GM18858 (cell line): ENCODE results near the gene KRT3.

Experiments used
- ATAC-seq: cut with Tn5 transposase; IDR thresholded peaks from one replicate; pipeline ENCODE4 v1.9.1; 2021; ENCODE audit not compliant: unreplicated experiment

Gene KRT3

DNA sequence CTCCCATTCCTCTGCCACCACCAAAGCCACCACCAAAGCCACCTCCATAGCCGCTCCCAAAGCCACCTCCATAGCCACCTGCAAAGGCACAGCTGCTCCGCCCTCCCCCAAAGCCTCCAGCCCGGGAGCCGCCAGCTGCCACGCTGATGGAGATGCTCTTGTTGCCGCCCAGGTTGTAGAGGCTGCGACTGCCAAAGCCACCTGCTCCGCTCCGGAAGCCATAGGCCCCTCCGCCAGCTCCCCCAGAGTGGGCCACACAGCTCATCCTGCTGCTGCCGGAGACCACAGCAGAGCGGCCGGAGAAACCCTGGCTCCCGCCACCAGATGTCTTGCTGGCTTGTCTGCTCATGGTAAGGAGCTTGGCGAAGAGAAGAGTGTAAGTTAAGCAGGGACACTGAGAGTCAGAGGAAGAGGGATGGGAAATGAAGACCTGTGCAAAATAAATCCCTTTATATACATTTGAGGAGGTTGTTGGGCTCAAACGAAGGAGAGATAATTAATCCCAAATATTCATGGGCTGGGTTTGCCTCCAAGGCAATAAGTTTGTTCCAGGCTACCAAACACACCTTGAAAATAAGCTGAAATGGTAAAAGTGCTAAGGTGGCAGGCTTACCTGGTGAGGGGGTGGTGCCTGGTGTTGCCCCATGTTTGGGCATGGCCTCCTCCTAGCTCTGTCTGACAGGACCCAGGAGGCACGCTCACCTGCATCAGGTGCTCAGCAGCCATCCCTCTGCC, at the start of gene KRT3:
Gene KRT3 (minus strand): TSS at position 424 of the 735 bp plus-strand sequence. CDS start 75 bp downstream, at position 349.
- no peak for ATAC-seq

DNA sequence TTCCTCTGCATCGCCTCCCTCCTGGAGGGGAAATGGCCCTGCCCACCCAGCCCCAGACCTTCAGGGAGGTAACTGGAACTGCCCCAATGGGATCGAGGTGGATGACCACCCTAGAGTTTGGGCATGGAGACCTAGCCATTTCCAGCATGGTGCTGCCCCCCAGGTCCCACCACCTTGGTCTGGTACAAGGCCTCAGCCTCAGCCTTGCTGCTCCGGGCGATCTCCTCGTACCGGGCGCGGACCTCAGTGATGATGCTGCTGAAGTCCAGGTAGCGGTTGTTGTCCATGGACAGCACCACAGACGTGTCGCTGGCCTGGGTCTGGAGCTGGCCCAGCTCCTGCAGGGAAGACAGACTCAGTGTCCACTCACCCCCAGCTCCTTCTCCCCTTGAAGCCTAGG, 48.5 kb upstream of the KRT3 start:
- ATAC-seq = no peak

DNA sequence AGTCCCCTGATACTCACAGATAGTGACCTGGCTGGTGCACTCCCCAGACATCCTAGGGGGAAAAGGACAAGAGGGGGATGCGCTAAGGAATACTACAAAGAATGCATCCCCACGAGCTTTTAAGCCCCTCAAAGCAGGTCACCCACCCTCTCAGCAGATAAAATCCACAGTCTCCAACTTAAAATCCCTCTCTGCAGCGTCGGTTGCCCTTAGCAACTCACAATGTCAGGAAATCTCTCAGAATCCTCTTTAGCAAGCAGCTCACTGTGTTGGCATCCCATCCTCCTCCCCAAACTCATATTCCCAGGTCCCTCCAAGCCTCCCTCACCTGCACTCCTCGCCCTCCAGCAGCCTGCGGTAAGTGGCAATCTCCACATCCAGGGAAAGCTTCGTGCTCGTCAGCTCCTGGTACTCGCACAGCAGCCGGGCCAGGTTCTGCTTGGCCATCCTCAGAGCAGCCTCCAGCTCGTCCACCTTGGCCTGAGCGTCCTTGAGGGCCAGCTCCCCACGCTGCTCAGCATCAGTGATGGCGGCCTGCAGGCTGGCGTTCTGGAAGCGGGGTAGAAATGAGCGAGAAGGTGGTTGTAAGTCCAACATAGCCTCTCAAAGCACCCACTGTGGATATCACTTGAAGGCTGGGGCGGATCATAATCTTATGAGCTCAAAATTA, 43.7 kb upstream of the KRT3 start:
- no peak for ATAC-seq

DNA sequence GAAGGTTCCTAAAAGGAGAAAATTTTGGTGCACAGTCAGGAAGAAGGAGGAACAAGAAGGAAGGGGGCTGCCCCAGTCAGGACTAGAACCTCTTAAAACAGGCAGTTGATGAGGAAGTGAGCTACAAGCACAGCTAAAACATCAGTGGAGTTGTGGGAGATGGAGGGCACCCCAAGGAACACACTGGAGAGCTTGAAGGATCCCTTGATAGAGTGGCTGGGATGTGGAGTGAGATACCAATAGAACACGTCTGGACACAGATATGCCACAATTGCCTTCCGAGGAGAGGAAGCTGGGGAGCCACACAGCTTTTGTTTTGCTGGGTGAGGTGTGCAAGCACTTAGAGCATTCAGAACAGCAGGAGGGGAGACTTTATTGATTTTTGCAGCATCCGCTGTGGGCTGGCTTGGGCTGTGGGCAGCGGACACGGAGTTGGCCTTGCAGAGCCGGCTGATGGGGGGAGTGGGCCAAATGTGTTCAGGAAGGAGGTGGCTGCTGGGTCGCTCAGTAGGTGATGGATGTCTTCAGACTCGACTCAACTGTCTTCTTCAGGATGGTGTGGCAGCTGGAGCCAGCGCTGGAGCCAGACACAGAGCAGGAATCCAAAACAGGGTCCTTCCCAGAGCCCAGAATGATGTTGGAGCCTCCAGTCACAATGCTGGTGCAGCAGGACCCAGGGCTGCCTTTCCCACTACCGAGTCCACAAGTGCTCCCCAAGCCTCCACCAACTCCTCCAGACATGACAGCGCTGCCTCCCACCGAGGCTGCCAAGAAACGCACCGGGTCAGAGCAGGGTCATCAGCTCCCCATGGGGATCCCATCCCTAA, 42.9 kb upstream of the KRT3 start:
- no peak for ATAC-seq

DNA sequence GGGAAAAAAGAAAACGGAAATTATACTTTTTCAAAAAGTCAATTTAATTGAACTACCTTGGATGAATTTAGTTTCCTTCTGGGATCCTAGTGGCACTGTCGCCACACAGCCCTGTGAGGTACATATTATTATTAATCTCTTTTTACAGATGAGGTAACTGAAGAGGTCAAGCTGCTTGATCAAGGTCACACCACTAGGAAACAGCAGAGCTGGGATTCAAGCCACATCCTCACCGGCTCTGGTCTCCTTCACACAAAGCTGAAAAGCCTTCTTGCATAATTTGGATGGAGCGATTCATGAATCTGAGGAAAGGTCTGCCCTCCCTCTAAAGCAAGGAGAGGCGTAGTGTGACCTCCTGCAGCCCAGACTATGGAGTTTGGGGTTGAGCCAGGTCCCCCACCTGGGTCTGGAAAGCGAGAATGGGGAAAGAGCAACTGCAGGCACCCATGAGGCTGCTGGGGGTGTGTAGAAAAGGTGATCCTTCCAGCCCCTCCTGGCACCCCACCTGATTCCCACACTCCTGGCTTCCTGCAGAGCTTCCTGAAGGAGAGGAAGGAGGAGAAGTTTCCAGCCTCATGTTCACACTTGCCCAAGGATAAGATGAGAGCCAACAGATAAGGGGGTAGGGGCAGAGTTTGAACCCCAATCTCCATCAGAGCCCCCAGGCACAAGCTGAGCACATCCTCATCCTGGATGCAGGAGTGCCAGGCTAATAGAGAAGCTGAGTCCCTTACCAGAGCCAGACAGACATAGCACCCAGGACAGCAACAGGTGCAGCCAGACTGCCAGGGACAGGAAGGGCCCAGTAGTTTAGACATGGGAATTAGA, 42.1 kb upstream of the KRT3 start:
- no peak for ATAC-seq

DNA sequence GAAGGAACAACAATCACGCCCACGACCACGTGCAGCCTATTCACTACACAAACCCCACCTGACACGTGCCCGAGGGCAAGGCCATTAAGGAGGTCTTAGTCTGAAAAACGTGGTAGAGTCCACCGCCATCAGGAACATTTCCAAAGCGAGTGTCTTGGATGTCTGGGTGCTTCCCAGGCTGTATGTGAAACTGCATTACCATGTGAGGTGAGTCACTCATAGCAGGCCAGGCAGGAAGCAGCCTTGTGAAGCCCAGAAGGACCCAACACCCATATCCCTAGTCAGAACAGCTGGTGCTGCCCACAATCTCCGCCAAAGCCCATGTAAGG, 41.5 kb upstream of the KRT3 start:
- ATAC-seq = no peak

DNA sequence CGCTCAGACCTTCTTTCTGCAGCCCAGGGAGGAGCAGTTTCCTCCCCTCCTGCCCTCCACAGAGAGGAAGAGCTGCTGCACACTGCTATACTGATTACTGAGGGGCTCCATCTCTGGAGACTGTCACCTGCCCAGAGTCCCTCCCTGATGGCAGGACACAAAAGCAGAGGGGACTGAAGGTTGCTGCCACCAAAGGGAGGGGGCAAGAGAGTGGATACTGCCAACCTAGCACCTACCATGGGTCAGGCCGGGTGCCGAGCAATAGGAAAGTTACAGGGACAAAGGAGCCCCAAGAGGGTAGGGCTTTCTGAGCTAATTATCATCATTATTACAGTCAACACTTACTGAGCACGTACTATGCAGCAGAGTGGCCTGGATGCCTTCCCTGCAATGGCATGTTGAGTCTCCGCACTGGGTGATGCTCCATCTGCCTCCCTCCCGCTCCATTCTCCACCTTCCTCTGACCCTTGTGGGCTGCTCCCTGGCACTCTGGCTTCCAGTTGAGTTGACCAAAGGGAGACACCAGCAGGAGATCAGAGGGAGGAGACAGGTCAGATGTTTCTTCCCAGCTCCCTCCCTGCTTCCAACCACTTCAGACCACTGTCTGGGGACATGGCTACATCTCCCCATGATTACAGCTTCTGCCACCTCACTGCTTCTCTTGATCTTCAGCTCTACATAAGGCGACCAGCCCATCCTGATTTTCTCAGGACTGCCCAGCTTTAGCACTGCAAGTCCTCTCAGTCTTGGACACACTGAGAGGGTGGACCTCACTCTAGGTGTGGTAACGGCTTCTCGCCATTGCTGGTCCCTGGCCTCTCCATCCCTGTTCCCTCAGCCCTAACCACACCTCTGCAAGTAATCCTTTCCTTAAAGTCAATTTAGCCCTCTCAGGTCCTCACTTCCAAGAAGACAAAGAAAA, 40.8 kb upstream of the KRT3 start:
- no peak for ATAC-seq

DNA sequence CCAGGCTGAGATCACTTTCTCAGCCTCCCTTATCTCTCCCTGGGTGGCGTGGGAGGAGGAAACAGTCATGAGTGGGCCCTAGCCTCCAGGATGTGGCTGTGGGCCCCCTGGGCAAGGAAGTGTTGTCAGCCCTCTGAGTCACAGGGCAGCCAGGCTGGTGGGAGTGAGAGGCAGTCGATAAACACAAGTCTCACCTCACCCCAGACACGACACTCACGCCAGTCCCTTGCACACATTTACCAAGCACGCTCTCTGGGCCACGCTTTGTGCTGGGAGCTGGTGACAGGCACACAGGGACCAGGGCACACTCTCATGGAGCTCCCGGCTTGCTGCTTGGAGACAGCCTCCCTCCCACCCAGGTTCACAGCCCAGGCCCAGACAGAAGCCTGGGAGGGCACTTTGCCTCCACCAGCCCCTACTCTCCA, 40.1 kb upstream of the KRT3 start:
- ATAC-seq = no peak

DNA sequence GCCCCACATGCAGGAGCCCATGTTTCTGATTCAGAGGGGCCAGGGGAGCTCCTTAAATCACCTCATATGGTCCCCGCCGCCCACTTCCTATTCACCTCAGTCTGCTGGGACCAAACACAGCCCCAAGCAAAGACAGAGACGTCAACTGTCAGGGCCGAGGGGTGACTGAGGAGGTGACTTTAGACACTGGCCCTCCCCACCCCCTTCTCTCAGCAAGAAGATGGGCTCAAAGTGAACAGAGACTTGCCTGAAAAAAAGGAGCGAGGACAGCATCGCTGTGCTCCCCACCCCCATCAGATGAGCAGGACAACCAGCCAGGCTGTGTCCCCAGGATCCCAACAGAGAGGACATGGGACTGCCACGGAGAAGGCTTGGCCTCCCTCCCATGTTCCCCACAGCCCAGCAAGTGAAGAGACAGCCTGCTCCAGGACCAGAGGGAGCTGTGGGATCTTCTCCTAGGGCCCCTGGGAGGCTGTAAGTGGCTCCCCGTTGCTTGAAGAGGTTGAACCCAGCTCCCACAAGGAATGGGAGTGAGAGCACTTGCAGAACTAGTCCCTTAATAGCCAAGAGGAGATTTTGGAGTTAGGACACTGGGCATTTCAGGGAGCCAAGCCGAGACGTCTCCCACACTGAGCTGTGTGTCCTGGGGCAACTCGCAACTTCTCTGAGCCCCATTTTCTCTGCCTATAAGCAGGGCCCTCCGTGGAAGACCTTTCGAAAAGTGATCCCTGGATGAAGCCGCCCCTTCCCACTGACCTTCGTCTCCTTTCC, 39.5 kb upstream of the KRT3 start:
- no peak for ATAC-seq

DNA sequence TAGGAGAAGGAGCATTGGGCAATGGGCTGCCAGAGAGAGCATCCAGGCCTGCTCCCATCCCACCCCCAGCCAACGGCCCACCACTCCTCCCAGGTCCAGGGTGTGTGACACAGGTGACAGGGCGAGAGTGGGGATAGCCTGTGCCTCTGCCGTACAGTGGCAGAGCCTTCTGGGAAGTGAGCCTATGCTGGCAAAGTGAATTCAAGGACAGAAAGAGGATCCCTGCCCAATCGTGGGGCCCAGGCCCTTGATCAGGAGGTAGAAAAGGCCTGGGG, 38.7 kb upstream of the KRT3 start:
- no peak for ATAC-seq

DNA sequence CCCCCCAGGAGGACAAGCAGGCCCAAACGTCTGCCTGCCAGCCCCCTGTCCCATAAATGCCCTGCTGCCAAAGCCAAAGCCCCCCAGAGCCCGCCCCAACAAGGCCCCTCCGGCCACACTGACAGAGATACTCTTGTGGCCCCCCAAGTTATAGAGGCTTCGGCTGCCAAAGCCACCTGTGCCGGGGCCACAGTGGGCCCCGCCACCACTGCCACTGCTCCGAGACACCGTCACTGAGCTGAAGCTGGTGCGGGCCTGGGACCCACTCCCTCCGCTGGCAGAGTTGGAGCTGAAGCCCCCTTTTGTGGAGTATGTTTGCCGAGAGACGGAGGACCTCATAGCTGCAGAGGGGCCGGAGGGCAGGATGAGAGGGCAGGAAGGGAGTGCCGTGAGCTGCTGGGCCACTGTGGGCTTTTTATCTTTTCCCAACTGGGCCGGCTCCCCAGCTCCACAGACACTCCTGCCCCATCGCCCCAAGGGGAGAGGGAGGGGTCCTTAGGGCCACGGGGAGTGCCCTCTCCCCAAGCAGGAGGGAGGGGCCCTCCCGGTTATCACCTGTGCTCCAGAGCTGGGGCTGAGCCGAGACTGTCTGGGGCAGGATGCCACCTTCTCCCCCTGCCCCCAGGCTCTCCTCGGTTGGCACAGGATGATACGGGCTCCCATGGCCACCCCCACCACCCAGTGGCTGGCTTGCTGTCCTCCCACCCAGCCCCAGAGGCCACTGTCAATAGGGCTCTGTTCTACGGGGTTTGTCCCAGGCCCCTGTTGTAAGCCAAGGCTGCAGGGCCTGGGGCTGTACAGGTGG, 38.2 kb upstream of the KRT3 start, which contains the start of gene KRT79:
Gene KRT79 (minus strand): TSS at position 390 of the 805 bp plus-strand sequence. CDS start 51 bp downstream, at position 339.
- no peak for ATAC-seq

DNA sequence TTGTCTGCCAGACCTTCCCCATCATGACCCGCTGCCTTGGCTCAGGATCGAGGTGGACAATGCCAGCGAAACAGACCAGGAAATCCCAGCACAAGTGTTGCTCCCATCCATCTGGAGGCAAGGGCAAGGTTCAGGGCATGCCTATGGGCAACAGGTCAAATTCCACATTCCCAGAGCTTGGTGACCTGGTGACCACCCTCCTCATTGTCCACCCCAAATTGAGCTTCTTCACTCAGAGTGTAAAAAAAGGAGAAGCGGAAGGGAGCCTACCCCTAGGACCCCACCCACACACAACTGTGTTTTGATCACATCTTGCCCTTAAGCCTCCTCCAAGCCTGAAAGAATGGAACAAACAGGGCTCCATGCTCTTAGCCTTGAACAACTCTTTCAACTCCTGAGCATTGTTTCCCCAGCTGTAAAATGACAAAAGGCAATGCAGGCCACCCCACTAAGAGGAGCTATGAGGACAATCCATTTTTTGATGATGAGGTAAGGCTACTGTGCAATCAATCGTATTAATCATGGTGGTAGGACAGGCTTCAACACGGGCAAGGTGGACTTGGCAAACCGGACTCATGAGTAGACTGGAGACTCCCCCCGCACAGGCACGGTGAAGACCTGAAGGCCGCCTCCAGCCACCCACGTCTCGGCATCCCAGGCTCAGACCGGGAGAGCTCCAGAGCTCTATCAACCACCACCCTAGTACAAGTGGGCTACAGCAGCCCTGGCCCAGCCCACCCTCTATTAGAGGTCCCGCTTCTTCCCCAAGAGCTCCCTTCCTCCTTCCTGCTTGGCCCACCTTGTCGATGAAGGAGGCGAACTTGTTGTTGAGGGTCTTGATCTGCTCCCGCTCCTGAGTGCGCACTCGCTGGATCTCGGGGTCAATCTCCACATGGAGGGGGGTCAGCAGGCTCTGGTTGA, 37.3 kb upstream of the KRT3 start:
- no peak for ATAC-seq

DNA sequence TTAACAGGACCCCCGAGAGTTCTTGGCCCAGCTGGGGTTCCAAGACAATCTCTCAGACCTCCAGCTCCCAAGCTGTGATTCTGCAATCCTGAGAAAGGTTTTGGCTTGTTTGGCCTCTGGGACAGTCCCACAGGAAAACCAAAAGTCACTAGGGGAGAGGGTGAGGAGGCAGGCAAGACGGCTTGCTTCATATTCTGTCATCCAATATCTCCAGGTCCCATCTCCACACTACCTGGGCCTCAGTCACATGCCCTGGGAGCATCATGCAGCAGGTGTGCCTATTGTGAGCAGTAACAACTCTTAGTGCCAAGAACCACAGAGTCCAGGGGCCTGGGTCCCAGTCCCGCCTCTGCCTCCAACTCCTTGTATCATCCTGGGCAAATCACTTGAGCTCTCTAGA, 36.5 kb upstream of the KRT3 start:
- no peak for ATAC-seq

DNA sequence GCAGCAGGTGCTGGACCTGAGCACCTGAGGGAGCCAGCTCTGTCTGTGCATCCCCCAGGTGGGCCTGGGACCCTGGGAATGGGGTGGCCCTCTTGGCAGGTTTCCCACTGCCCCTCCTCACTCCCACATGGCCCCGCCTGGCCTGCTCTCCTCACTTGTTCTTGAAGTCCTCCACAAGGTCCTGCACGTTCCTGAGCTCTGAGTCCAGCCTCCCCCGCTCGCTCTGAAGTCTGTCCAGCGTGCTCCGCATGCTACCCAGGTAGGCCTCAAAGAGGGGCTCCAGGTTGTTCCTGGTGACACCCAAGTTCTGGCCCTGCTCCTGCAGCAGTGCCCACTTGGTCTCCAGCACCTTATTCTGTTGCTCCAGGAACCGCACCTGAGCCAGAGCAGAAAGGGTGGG, 35.3 kb upstream of the KRT3 start:
- ATAC-seq = no peak

DNA sequence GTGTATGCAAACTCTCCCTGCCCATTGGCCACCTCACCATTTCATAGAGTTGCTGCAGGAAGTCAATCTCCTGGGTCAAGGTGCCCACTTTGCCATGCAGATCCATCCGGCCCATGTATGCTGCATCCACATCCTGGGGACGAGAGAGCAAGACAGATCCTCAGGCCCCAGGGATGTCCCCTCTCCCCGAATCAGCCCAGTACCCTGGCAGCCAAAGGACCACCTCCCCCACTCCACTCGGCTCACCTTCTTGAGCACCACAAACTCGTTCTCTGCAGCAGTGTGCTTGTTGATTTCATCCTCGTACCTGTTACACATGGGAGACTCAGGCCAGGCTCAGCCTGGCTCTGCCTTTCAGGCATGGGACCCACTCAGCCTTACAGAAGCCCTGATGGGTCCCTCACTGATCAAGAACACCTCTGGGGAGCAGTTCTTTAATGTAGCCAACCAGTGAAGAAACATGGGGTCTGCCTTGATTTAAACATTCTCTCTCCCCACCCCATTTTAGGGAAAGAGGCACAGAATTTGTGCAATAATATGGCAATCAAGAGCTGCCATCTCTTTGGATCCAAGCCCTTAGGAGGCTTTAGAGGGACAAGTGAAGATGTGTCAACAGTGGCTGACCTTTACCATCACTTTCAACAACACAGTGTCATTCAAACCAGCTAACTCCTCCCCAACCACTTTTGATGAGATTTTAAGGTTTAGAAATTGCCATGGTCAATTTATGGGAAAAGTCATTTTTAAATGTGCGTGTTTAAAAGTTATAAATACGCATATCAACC, 34.3 kb upstream of the KRT3 start:
- ATAC-seq = no peak

DNA sequence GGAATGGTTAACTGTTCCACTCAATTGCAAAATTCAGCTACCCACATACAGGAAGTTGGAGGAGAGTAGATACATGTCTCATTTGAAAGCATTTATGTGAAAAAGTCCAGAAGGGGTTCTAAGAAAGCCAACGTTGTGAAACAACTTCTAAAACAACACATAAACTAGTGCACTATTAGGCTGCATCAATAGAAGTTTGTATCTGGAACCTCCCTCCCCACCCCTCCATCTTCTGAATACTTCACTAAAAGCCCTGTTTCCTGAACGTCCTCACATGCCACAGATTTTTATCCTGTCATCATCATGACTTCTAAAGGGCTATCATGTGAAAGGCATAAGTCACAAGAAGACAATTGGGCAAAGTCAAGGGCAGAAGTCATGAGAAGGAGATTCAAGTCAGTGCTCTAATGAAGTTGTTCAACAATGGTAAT, 32.7 kb upstream of the KRT3 start:
- no peak for ATAC-seq

DNA sequence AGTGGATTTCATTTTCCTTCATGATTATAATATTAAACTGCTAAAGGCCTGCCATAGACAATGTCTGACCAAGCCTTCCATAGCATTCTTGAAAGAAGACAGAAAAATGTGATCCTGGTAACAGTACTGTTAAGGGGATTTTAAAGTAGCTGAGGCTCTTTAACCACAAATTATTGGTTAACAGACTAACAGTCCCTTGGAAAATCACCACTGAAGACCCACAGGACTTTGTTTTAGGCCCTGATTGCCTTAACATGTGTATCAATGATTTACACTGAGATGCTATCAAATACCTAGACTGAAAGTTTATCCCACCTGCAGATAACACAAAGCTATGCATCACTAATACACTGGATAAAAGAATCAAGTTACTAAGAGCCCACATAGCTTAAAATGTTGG, 32.2 kb upstream of the KRT3 start:
- ATAC-seq = no peak
